H9 (cell line): Measurements from ENCODE around the gene CFHR5. TPM values are rescaled to one million over a fixed set of nuclear protein-coding genes. Genes with fewer than 3 reads are reported as not detected.

Experiments used
- DNase-seq: peaks from one replicate; pipeline ENCODE4 v3.0.0-alpha.2; 2017
- H2AFZ ChIP-seq: one replicate; pipeline ENCODE4 v1.6.1; 2013; ENCODE audit warnings: mild to moderate bottlenecking, low read length, control low read depth, moderate library complexity
- H2AK5ac ChIP-seq: 2 replicates; pipeline ENCODE4 v1.6.1; 2013; ENCODE audit warnings: low read length, control low read depth, mixed read lengths; ENCODE audit not compliant: insufficient read length
- H2BK120ac ChIP-seq: one replicate; pipeline ENCODE4 v1.6.1; 2013; ENCODE audit warnings: low read depth, mild to moderate bottlenecking, low read length, control low read depth, inconsistent platforms; ENCODE audit not compliant: poor library complexity, severe bottlenecking
- H2BK12ac ChIP-seq: 2 replicates; pipeline ENCODE4 v1.6.1; 2013; ENCODE audit warnings: low read length, control low read depth, mixed read lengths, low read depth; ENCODE audit not compliant: insufficient read length
- H2BK15ac ChIP-seq: 2 replicates; pipeline ENCODE4 v1.6.1; 2013; ENCODE audit warnings: low read depth, low read length, control low read depth
- H2BK20ac ChIP-seq: one replicate; pipeline ENCODE4 v1.6.1; 2013; ENCODE audit warnings: low read depth, mild to moderate bottlenecking, low read length, control low read depth, inconsistent platforms; ENCODE audit not compliant: poor library complexity, severe bottlenecking
- H2BK5ac ChIP-seq: 2 replicates; pipeline ENCODE4 v1.6.1; 2013; ENCODE audit warnings: low read length, control low read depth, mixed read lengths; ENCODE audit not compliant: insufficient read length
- H3K14ac ChIP-seq: 2 replicates; pipeline ENCODE4 v1.6.1; 2013; ENCODE audit warnings: low read length, control low read depth; ENCODE audit not compliant: insufficient read depth
- H3K18ac ChIP-seq: 2 replicates; pipeline ENCODE4 v1.6.1; 2013; ENCODE audit warnings: low read depth, mild to moderate bottlenecking, mixed read lengths, low read length, control low read depth; ENCODE audit not compliant: insufficient read length
- H3K23ac ChIP-seq: 2 replicates; pipeline ENCODE4 v1.6.1; 2013; ENCODE audit warnings: low read length, control low read depth, mixed read lengths, low read depth; ENCODE audit not compliant: insufficient read length
- H3K23me2 ChIP-seq: 2 replicates; pipeline ENCODE4 v1.6.1; 2013; ENCODE audit warnings: low read depth, mild to moderate bottlenecking, mixed read lengths, low read length, control low read depth; ENCODE audit not compliant: insufficient read length, poor library complexity, severe bottlenecking
- H3K27ac ChIP-seq: 2 replicates; pipeline ENCODE4 v1.5.1; 2013; ENCODE audit warnings: low read length, control low read depth, mixed read lengths, low read depth; ENCODE audit not compliant: insufficient read length
- H3K27me3 ChIP-seq: 2 replicates; pipeline ENCODE4 v1.6.1; 2013; ENCODE audit warnings: low read length, control low read depth, inconsistent platforms; ENCODE audit not compliant: insufficient read depth
- H3K4ac ChIP-seq: 2 replicates; pipeline ENCODE4 v1.6.1; 2013; ENCODE audit warnings: low read depth, mild to moderate bottlenecking, control low read depth, inconsistent platforms, low read length, moderate library complexity
- H3K4me1 ChIP-seq: 2 replicates; pipeline ENCODE4 v1.6.1; 2013; ENCODE audit warnings: low read length, control low read depth, inconsistent platforms; ENCODE audit not compliant: insufficient read depth
- H3K4me2 ChIP-seq: 2 replicates; pipeline ENCODE4 v1.6.1; 2013; ENCODE audit warnings: low read length, control low read depth, mixed read lengths; ENCODE audit not compliant: insufficient read length, insufficient read depth
- H3K56ac ChIP-seq: 2 replicates; pipeline ENCODE4 v1.6.1; 2013; ENCODE audit warnings: low read depth, mild to moderate bottlenecking, mixed read lengths, low read length, control low read depth; ENCODE audit not compliant: insufficient read length
- H3K79me1 ChIP-seq: 2 replicates; pipeline ENCODE4 v1.6.1; 2013; ENCODE audit warnings: low read depth, mild to moderate bottlenecking, moderate library complexity, low read length, control low read depth, inconsistent platforms; ENCODE audit not compliant: insufficient read depth, poor library complexity, severe bottlenecking
- H3K79me2 ChIP-seq: 2 replicates; pipeline ENCODE4 v1.6.1; 2013; ENCODE audit warnings: low read length, control low read depth, inconsistent platforms; ENCODE audit not compliant: insufficient read depth
- H3K9ac ChIP-seq: 2 replicates; pipeline ENCODE4 v1.6.1; 2013; ENCODE audit warnings: low read length, control low read depth, mixed read lengths; ENCODE audit not compliant: insufficient read length; ENCODE audit errors: extremely low read depth
- H3K9me3 ChIP-seq: one replicate; pipeline ENCODE4 v1.6.1; 2013; ENCODE audit warnings: low read depth, low read length, inconsistent platforms; ENCODE audit not compliant: control insufficient read depth
- H3T11ph ChIP-seq: one replicate; pipeline ENCODE4 v1.6.1; 2013; ENCODE audit warnings: mild to moderate bottlenecking, low read length, control low read depth, inconsistent platforms
- H4K20me1 ChIP-seq: one replicate; pipeline ENCODE4 v1.6.1; 2013; ENCODE audit not compliant: control insufficient read depth, insufficient read length, insufficient read depth
- H4K5ac ChIP-seq: 2 replicates; pipeline ENCODE4 v1.6.1; 2013; ENCODE audit warnings: low read depth, mild to moderate bottlenecking, mixed read lengths, low read length, control low read depth; ENCODE audit not compliant: insufficient read length
- H4K8ac ChIP-seq: replicated peaks from 2 replicates; pipeline ENCODE4 v1.6.1; 2013; ENCODE audit warnings: low read length, control low read depth, mixed read lengths, low read depth; ENCODE audit not compliant: insufficient read length
- H4K91ac ChIP-seq: 2 replicates; pipeline ENCODE4 v1.6.1; 2013; ENCODE audit warnings: low read depth, mild to moderate bottlenecking, moderate library complexity, mixed read lengths, low read length, control low read depth; ENCODE audit not compliant: insufficient read length
- H3K27ac Mint-ChIP-seq, 3 experiments: 2 replicates in 2 of 3; 3 replicates in 1 of 3; pipeline ENCODE4 v1.8.0; 2020 to 2021; ENCODE audit warnings: mixed read lengths in 3 of 3, mild to moderate bottlenecking in 1 of 3, moderate library complexity in 1 of 3
- H3K27me3 Mint-ChIP-seq: 2 replicates; pipeline ENCODE4 v1.8.0; 2021; ENCODE audit warnings: low read depth, mild to moderate bottlenecking, moderate library complexity, mixed read lengths
- H3K36me3 Mint-ChIP-seq, 3 experiments: 2 replicates in 2 of 3; 3 replicates in 1 of 3; pipeline ENCODE4 v1.8.0; 2020 to 2021; ENCODE audit warnings: low read depth in 3 of 3, mixed read lengths in 3 of 3; ENCODE audit not compliant: insufficient read depth in 1 of 3
- H3K4me1 Mint-ChIP-seq, 2 experiments: 2 replicates each; pipeline ENCODE4 v1.8.0; 2020; ENCODE audit warnings: mixed read lengths in 2 of 2
- H3K4me3 Mint-ChIP-seq, 2 experiments: 2 replicates in 1 of 2; 3 replicates in 1 of 2; pipeline ENCODE4 v1.8.0; 2020 to 2021; ENCODE audit warnings: mild to moderate bottlenecking in 2 of 2, mixed read lengths in 2 of 2, moderate library complexity in 1 of 2
- H3K9me3 Mint-ChIP-seq, 2 experiments: 2 replicates in 1 of 2; 3 replicates in 1 of 2; pipeline ENCODE4 v1.8.0; 2020; ENCODE audit warnings: mild to moderate bottlenecking in 2 of 2, mixed read lengths in 2 of 2, moderate library complexity in 1 of 2
- CTCF ChIP-seq: fragments of 200-600 bp; sonication (generic); conservative IDR thresholded peaks from 3 replicates; pipeline ENCODE4 v1.8.0; 2021; ENCODE audit warnings: antibody characterized with exemption, mild to moderate bottlenecking
- WGBS: extraction: QIAGEN DNeasy Blood & Tissue Kit; methylation state at CpG from one replicate; pipeline ENCODE4 v1.1.7; 2013; ENCODE audit warnings: missing lambda C conversion rate, low lambda C conversion rate, mixed read lengths; ENCODE audit not compliant: insufficient read length; ENCODE audit errors: extremely low coverage; 5-methylcytosine and 5-hydroxymethylcytosine counted together
- total RNA-seq: library from RNA; stranded (reverse); gene quantifications from 2 replicates; pipeline ENCODE4 v1.2.1, GENCODE V29; 2021

Gene CFHR5
- total RNA-seq, 1 experiment from 2014 or later = not detected

- Histone ChIP-seq H3K27me3 (no peaks in the 10 kb centered on the region), H2AFZ (no peak overlapping the region), H3K18ac (no peak overlapping the region), H3K4ac (no peak overlapping the region), H2BK5ac (no peak overlapping the region), H3K9ac (no peak overlapping the region), H2BK20ac (no peak overlapping the region), H4K5ac (no peak overlapping the region), H2BK12ac (no peak overlapping the region), H4K8ac (no peak overlapping the region), H3K56ac (no peak overlapping the region), H3T11ph (no peak overlapping the region), H3K4me1 (no peaks in the 10 kb centered on the region), H3K79me1 (no peaks in the 10 kb centered on the region), H3K79me2 (no peaks in the 10 kb centered on the region), H3K14ac (no peak overlapping the region), H3K27ac (no peak overlapping the region), H2BK15ac (no peak overlapping the region), H4K91ac (no peak overlapping the region), H3K23me2 (no peaks in the 10 kb centered on the region), H2BK120ac (no peak overlapping the region), H3K9me3 (no peaks in the 10 kb centered on the region), H2AK5ac (no peak overlapping the region), H3K23ac (no peak overlapping the region), H3K4me2 (no peak overlapping the region), H4K20me1 (no peaks in the 10 kb centered on the region)
- Mint-ChIP-seq H3K4me3 (no peak overlapping the region), H3K27me3 (no peaks in the 10 kb centered on the region; the same call in 1 of the 2 replicates), H3K4me1 (no peaks in the 10 kb centered on the region), H3K27ac (peak overlapping the region in 1 of 3 experiments; percentile 68; a peak in 1 of 7 replicates), H3K9me3 (no peaks in the 10 kb centered on the region), H3K36me3 (no peaks in the 10 kb centered on the region)
- WGBS = no CpG with 5 or more reads among the region's 4 CpGs
- no peak for TF ChIP-seq CTCF
- no peak for DNase-seq
Observed at GRCh38 chr1:196976278-196976677, 1.1 kb upstream of the CFHR5 start.
